ENCODE measurements around the gene HOXB7. TPM values are rescaled to one million over a fixed set of nuclear protein-coding genes. Genes with fewer than 3 reads are reported as not detected.

HOXB7 gene
- total RNA-seq, 1 experiment from 2014 or later = not detected

GRCh38 chr17:48619826-48620449, 9.1 kb upstream of the HOXB7 start:
- Mint-ChIP-seq H3K36me3 (no peaks in the 10 kb centered on the region), H3K27me3 (ENCODE audit: low read depth) (peaks cover 100% of the 10 kb centered on the region; the same call in 1 of the 2 replicates), H3K27ac (no peak overlapping the region), H3K4me1 (peaks cover 18% of the 10 kb centered on the region), H3K9me3 (no peaks in the 10 kb centered on the region), H3K4me3 (peak overlapping the region; percentile 25)
- ChIA-PET CTCF (interaction anchor here (0.5 to 4.1 kb wide), 4 partner anchors 17 to 132 kb away, joined by 3 to 27 read pairs (median 6); partner anchors contain the start of gene HOXB5), POLR2A (interaction anchor here (0.6 kb wide), 1 partner anchor 55 kb away, joined by 4 read pairs; no protein-coding TSS in a partner anchor)
- TF ChIP-seq ZNF232 (CRISPR knock-in tag; IDR thresholded peaks at IDR 0.05) (no peak), CDX4 (CRISPR knock-in tag; IDR thresholded peaks at IDR 0.05; ENCODE audit: borderline replicate concordance) (no peak), ZNF423 (CRISPR knock-in tag; IDR thresholded peaks at IDR 0.05) (no peak), TEAD4 (CRISPR knock-in tag; IDR thresholded peaks at IDR 0.05) (no peak), NR1H2 (CRISPR knock-in tag; IDR thresholded peaks at IDR 0.05) (no peak), FOXJ3 (CRISPR knock-in tag; IDR thresholded peaks at IDR 0.05; ENCODE audit: borderline replicate concordance) (no peak), RELA (CRISPR knock-in tag; IDR thresholded peaks at IDR 0.05; ENCODE audit: borderline replicate concordance) (no peak), ZNF416 (CRISPR knock-in tag; IDR thresholded peaks at IDR 0.05) (no peak), TEAD1 (CRISPR knock-in tag; IDR thresholded peaks at IDR 0.05) (no peak)
- ATAC-seq (peak; percentile 9), DNase-seq (ENCODE audit: low spot score) (no peak)

- peaks cover 100% of the 10 kb centered on the region; the same call in 1 of the 2 replicates for H3K27me3 Mint-ChIP-seq (ENCODE audit: low read depth)
- no peak for TF ChIP-seq HMGXB4 (CRISPR knock-in tag; IDR thresholded peaks at IDR 0.05)
- no peak for TF ChIP-seq NR1H2 (CRISPR knock-in tag; IDR thresholded peaks at IDR 0.05)
- no peak for TF ChIP-seq AR (CRISPR knock-in tag; IDR thresholded peaks at IDR 0.05)
- 0 out of 2 replicates have a peak, but pooled peaks have one; percentile 20 for TF ChIP-seq GABPB1 (CRISPR knock-in tag; IDR thresholded peaks at IDR 0.05)
- TF ChIP-seq CTCF (IDR thresholded peaks at IDR 0.05) = peak; percentile 92
- no peak for TF ChIP-seq ZMAT4 (CRISPR knock-in tag; IDR thresholded peaks at IDR 0.05)
- TF ChIP-seq ATF6 (CRISPR knock-in tag; IDR thresholded peaks at IDR 0.05) = no peak
- ChIA-PET CTCF (interaction anchor here (0.7 to 2.8 kb wide), 19 partner anchors 12 to 592 kb away, joined by 3 to 13 read pairs (median 5); partner anchors contain the start of genes HOXB5 and PRAC2), POLR2A (interaction anchor here (0.6 kb wide), 1 partner anchor 72 kb away, joined by 3 read pairs; no protein-coding TSS in a partner anchor)
- H3K27ac Mint-ChIP-seq = no peak overlapping the region
- H3K36me3 Mint-ChIP-seq = no peaks in the 10 kb centered on the region
- 0 out of 2 replicates have a peak overlapping the region, but pooled peaks have one; percentile 25 for H3K4me3 Mint-ChIP-seq
- ATAC-seq = peak; percentile 29
- H3K4me1 Mint-ChIP-seq = peaks cover 25% of the 10 kb centered on the region
- no peaks in the 10 kb centered on the region for H3K9me3 Mint-ChIP-seq
- peak; percentile 92 for DNase-seq (ENCODE audit: low spot score)
Observed at GRCh38 chr17:48618256-48618896, 7.6 kb upstream of the HOXB7 start.
